ENCODE measurements around the gene SREBF1.

Gene SREBF1

DNA sequence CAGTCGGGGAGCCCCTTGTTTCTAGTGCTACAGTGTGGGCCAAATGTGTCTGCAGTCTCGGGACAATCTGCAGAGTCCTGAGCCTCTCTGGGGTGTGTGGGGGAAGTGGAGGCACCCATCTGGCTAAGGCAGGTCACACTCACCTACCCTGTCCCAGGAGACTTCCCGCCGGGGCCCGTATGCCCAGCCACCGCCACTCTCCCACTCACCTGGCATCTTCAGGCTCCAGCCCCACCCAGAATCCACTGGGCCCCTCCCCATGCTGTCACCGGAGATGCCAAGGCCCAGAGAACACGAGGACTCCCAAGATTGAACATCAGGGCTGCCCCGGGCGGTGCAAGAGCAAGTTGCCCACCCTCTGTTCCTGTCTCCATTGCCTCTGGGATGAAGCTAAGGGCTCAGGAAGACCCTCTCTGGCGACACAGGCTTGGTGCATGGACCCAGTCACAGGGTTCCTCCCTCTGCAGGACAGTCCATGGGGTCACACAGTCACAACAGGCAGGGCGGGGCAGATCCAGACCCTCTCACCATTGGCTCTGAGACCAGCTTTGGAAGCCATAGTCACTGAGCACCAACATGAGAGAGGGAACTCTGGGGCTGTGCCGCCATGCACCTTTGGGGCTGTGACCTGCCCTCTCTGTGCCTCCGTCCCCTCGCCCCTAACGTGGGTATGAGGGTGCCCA, 38.1 kb downstream of the SREBF1 start:
- DNase-seq: no peak
- intact Hi-C loops (cut with DNase I): no loop called here

DNA sequence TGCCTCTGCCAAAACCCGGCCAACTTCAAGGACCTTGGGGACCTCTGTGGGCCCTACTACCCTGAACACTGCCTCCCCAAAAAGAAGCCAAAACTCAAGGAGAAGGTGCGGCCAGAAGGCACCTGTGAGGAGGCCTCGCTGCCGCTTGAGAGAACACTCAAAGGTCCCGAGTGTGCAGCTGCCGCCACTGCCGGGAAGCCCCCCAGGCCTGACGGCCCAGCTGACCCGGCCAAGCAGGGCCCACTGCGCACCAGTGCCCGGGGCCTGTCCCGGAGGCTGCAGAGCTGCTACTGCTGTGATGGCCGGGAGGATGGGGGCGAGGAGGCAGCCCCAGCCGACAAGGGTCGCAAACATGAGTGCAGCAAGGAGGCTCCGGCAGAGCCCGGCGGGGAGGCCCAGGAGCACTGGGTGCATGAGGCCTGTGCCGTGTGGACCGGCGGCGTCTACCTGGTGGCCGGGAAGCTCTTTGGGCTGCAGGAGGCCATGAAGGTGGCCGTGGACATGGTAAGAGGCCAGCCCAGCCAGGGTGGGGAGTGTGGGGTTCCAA, 38.7 kb downstream of the SREBF1 start:
- no peak for DNase-seq
- intact Hi-C loops (cut with DNase I): no loop called here

DNA sequence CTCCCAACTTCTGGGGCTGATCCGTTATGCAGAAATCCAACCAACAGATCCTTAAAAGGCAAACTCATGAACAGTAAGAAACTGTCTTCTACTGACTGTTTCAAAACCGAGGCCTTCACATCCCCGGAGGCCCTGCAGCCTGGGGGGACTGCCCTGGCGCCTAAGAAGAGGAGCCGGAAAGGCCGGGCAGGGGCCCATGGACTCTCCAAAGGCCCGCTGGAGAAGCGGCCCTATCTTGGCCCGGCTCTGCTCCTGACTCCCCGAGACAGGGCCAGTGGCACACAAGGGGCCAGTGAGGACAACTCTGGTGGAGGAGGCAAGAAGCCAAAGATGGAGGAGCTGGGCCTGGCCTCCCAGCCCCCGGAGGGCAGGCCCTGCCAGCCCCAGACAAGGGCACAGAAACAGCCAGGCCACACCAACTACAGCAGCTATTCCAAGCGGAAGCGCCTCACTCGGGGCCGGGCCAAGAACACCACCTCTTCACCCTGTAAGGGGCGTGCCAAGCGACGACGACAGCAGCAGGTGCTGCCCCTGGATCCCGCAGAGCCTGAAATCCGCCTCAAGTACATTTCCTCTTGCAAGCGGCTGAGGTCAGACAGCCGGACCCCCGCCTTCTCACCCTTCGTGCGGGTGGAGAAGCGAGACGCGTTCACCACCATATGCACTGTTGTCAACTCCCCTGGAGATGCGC, 39.5 kb downstream of the SREBF1 start:
- intact Hi-C loops (cut with DNase I): no loop called here

DNA sequence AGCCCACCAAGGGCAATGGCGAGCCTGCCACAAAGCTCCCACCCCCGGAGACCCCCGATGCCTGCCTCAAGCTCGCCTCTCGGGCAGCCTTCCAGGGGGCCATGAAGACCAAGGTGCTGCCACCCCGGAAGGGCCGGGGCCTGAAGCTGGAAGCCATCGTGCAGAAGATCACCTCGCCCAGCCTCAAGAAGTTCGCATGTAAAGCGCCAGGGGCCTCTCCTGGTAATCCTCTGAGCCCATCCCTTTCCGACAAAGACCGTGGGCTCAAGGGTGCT, 40.1 kb downstream of the SREBF1 start:
- DNase-seq: peak in 1 of 10 donors; percentile 78
- intact Hi-C loops (cut with DNase I): no loop called here

More for the DNA sequence above, 39.5 kb downstream of the SREBF1 start:
- DNase-seq: peak in 1 of 10 donors; percentile 69

DNA sequence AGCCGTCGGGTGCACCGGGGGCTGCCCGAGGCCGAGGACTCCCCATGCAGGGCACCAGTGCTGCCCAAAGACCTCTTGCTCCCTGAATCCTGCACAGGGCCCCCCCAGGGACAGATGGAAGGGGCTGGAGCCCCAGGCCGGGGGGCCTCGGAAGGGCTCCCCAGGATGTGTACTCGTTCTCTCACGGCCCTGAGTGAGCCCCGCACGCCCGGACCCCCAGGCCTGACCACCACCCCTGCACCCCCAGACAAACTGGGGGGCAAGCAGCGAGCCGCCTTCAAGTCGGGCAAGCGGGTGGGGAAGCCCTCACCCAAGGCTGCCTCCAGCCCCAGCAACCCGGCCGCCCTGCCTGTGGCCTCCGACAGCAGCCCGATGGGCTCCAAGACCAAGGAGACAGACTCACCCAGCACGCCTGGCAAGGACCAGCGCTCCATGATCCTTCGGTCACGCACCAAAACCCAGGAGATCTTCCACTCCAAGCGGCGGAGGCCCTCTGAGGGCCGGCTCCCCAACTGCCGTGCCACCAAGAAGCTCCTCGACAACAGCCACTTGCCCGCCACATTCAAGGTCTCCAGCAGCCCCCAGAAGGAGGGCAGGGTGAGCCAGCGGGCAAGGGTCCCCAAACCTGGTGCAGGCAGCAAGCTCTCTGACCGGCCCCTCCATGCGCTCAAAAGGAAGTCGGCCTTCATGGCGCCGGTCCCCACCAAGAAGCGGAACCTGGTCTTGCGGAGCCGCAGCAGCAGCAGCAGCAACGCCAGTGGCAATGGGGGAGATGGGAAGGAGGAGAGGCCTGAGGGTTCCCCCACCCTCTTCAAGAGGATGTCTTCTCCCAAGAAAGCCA, 40.6 kb downstream of the SREBF1 start:
- peak in 1 of 10 donors; percentile 82 for DNase-seq
- intact Hi-C loops (cut with DNase I): no loop called here

DNA sequence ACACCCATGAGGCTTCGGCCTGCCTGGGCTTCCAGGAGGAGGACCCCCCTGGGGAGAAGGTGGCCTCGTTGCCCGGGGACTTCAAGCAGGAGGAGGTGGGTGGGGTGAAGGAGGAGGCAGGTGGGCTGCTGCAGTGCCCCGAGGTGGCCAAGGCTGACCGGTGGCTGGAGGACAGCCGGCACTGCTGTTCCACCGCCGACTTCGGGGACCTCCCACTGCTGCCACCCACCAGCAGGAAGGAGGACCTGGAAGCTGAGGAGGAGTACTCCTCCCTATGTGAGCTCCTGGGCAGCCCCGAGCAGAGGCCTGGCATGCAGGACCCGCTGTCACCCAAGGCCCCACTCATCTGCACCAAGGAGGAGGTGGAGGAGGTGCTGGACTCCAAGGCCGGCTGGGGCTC, 41.5 kb downstream of the SREBF1 start:
- intact Hi-C loops (cut with DNase I): no loop called here

DNA sequence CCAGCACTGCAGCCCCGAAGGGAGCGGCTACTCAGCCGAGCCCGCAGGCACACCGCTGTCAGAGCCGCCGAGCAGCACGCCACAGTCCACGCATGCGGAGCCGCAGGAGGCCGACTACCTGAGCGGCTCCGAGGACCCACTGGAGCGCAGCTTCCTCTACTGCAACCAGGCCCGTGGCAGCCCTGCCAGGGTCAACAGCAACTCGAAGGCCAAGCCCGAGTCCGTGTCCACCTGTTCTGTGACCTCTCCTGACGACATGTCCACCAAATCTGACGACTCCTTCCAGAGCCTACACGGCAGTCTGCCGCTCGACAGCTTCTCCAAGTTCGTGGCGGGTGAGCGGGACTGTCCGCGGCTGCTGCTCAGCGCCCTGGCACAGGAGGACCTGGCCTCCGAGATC, 42.4 kb downstream of the SREBF1 start:
- intact Hi-C loops (cut with DNase I): loop anchor here (5.0 kb wide), 1 partner anchor 102 kb away; no protein-coding TSS in a partner anchor

More for the DNA sequence above, 41.5 kb downstream of the SREBF1 start:
- DNase-seq: no peak

DNA sequence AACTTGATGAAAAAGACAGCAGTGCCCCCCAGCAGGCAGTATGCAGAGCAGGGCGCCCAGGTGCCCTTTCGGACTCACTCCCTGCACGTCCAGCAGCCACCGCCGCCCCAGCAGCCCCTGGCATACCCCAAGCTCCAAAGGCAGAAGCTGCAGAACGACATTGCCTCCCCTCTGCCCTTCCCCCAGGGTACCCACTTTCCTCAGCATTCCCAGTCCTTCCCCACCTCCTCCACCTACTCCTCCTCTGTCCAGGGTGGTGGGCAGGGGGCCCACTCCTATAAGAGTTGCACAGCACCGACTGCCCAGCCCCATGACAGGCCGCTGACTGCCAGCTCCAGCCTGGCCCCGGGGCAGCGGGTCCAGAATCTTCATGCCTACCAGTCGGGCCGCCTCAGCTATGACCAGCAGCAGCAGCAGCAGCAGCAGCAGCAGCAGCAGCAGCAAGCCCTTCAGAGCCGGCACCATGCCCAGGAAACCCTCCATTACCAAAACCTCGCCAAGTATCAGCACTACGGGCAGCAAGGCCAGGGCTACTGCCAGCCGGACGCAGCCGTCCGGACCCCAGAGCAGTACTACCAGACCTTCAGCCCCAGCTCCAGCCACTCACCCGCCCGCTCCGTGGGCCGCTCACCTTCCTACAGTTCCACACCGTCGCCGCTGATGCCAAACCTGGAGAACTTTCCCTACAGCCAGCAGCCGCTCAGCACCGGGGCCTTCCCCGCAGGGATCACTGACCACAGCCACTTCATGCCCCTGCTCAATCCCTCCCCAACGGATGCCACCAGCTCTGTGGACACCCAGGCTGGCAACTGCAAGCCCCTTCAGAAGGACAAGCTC, 43.2 kb downstream of the SREBF1 start:
- intact Hi-C loops (cut with DNase I): loop anchor here (5.0 kb wide), 1 partner anchor 101 kb away; no protein-coding TSS in a partner anchor
- DNase-seq: peak in 2 of 10 donors; percentile 50 to 82

More for the DNA sequence above, 42.4 kb downstream of the SREBF1 start:
- no peak for DNase-seq

DNA sequence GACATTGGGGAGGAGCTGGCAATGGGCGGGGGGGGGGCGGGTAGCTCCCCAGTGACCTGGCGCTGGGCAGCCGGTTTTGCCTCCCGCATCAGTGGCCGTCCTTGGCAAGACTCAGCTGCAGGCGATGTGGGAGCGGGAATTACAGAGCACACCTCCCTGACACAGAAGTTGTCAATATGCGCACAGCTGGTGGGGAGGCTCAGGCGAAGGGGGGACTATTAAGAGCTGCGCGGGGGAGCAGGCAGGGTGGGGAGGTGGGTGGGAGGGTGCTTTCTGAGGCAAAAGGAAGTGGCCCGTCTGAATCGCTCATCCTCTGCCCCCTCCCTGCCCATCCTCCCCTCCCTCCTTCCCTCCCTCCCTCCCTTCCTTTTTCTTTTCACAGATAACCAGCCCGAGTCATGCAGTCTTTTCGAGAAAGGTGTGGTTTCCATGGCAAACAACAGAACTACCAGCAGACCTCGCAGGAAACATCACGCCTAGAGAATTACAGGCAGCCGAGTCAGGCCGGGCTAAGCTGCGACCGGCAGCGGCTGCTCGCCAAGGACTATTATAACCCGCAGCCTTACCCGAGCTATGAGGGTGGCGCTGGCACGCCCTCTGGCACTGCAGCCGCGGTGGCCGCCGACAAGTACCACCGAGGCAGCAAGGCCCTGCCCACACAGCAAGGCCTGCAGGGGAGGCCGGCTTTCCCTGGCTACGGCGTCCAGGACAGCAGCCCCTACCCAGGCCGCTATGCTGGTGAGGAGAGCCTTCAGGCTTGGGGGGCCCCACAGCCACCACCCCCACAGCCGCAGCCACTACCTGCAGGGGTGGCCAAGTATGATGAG, 44.0 kb downstream of the SREBF1 start:
- peak in 6 of 10 donors; percentile 60 to 95 (median 80) for DNase-seq
- intact Hi-C loops (cut with DNase I): loop anchor here (5.0 kb wide), 1 partner anchor 100 kb away; no protein-coding TSS in a partner anchor

DNA sequence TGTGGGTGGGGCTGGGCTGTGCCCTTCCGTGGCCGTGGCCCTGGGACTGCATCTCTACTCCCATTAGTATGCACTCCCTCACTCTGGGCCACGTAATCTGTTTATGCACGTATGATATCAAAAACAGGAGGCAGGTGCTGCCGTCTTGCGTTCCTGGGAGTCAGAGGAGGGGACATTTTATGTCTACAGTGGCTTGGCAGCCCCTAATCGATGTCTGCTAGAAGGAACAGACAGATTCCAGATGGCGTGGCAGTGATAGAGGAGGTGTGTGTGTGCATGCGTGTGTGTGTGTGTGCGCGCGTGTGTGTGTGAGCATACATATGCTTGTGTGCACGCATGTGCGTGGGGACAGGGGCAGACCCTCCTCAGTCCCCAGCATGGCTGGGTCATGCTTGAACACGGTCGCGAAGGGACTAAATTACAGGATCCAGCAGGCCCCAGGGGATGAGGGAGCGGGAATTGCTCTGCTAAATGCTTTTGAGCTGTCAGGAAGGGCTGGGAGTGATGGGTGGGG, 44.7 kb downstream of the SREBF1 start:
- peak in 1 of 10 donors; percentile 81 for DNase-seq
- intact Hi-C loops (cut with DNase I): loop anchor here (5.0 kb wide), 1 partner anchor 100 kb away; no protein-coding TSS in a partner anchor

DNA sequence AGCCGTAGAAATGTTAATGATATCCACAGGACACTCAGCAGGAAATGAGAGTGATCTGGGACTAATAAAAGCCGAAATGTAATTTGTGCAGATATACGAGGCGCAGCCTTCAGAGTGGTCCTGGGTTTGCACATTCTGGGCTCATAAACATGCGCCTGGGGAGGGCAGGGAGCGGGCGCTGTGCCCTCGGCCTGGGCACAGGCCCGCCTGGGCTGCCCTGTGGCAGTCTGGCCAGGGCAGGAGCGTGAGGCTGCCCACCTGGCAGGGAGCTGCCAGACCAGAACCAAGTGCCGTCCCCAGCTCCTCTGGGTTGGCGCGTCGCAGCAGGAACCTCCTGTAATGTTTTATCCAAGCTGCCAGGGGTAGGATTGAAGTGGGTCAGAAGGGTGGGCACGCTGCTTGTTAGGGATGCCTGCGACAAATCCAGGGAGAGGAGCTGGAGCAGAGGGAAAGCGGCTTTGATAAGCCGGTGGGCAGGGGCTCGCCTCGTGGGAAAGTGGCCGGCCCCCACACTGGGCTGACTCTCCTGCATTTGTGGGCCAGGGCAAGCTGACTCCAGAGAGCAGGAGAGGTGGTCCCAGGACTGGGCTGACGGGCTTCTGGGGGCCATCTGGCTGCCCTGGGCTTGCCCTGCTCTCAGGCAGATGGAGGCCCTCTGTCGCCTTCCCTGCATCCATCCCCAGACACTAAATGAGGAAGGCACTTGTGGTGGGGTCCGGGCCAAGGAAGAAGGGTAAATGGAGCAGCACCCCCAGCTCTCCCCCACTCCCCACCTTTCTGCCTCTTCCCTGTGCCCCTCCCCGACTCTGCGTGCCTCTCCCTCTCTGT, 45.9 kb downstream of the SREBF1 start:
- DNase-seq: peak in 1 of 10 donors; percentile 74
- intact Hi-C loops (cut with DNase I): loop anchor here (5.0 kb wide), 1 partner anchor 99 kb away; no protein-coding TSS in a partner anchor

DNA sequence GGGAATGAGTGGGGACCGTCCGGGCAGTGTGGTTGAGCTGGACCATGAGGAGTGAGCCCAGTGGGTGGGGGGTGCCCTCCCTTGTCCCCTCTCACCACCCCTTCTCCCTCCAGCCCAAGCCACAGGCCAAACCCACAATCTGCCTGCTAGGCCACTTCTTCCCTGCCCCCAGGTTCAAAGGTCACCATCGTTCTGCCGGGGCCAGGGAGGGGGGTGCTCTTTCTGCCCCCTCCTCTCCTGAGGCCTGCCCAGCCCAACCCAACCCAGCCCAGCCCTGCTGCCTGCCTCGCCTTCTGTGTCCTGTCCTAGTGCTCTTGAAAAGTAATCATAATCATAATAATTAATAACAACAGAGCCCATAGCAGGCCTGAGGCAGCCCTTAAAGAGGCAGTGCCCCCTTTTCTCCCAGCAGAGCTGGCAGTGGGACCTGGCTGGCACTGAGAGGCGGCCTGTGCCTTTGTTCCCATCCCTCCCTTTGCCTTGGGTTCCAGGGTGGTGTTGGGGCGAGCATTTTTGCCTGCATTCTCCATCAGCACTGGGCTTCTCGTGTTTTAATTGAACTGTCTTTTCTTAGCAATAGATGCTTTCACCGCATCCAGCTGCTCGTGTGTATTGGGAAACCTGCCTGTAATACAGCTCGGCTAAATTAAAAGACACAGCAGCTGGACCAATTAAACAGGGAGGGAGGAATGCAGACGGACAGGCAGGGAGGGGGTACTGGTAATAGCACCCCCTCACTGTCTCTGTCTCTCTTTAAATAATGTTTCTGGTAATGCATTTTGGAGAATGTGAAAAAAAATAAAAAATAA, 46.8 kb downstream of the SREBF1 start:
- intact Hi-C loops (cut with DNase I): loop anchor here (5.0 kb wide), 2 partner anchors 32 to 98 kb away; no protein-coding TSS in a partner anchor
- no peak for DNase-seq

DNA sequence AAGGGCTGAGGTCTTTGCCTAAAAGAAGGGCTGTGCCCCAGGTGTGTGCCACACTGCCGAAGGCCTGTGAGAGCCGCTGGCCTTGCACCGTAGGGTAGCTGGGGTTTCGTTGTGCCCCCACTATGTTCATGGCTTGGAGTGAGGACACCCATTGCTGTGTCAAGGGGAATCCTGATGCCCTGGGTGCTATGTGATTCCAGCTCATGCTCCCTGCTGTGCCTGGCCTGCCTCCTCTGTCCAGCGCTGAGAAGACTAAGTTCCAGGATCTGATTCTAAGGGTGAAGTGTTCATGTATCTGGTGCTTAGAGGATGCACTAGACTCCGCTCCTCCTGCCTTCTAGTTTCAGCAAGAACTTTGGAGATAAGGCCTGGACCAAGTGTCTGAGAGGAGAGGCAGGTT, 47.4 kb downstream of the SREBF1 start:
- peak in 1 of 10 donors; percentile 69 for DNase-seq

DNA sequence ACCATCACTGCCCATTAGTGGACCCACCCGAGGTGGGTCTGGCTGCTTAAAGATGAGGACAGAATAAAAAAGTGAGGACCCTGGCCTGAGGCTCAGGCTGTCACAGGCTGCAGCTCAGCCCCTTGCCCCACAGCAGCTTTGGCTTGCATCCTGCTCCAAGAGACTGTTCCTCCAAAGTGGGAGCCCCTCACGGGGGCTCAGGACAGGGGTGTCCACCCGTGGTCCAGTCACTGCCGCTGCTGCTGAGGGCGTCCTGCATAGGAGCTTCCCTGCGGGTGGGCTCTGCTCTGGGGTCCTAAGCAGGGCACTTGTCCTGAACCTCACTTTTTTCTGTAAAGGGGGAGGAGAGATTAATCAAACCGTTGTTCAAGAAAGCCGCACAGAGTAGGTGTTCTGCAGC, 47.8 kb downstream of the SREBF1 start:
- intact Hi-C loops (cut with DNase I): loop anchor here (5.0 kb wide), 1 partner anchor 33 kb away; no protein-coding TSS in a partner anchor
- DNase-seq: no peak

More for the DNA sequence above, 47.4 kb downstream of the SREBF1 start:
- intact Hi-C loops (cut with DNase I): loop anchor here (5.0 kb wide), 1 partner anchor 33 kb away; no protein-coding TSS in a partner anchor

DNA sequence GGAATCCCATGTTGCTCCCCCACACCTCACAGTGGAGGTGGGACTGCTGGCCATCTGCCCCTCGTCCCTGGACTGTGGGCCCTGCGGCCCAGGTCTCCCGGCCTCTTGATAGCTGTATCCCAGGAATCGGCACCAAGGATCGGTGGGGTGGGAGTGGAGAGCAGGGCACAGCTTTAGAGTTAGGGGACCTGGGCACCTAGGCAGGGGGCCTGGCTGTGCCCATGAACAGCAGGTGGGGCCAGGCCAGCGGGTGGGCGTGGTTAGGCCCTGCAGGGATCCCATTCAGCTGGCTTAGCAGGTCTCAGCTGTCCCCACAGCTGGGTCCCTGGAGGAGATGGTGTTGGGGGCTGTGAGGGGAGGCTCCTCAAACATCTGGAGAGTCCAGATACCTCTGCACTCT, 49.2 kb downstream of the SREBF1 start:
- peak in 1 of 10 donors; percentile 77 for DNase-seq
- intact Hi-C loops (cut with DNase I): loop anchor here (5.0 kb wide), 1 partner anchor 35 kb away; no protein-coding TSS in a partner anchor

DNA sequence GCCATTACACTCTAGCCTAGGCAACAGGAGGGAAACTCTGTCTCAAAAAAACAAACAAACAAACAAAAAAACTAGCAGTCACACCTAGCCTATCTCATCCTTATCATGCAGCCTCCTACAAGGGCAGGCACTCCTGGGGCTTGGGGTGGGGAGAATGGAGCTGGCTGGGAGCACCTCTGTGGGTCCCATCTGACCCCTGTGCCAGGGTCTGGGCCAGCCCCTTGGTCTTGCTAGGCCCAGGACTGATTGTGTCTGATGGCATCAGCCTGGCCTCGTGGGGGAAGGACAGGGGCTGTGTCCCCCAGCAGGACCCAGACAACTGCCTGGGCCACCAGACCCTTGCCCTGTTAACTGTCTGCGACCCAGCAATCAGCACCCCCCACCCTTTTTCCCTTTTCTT, 49.8 kb downstream of the SREBF1 start:
- intact Hi-C loops (cut with DNase I): loop anchor here (5.0 kb wide), 1 partner anchor 35 kb away; no protein-coding TSS in a partner anchor
- no peak for DNase-seq

Data from posterior cingulate gyrus (tissue), 11 donors.